D721Med (cell line): ENCODE data around the gene CHSY1.

Source experiments
- DNase-seq: peaks from one replicate; pipeline ENCODE4 v3.0.0; 2011; ENCODE audit warnings: low spot score; ENCODE audit not compliant: insufficient read length
- FAIRE-seq: peaks from 2 replicates; lab custom pipeline; 2011; peaks lifted over from hg19 to GRCh38; lab: Jason Lieb, UNC
- TF ChIP-seq, protein P1 (sequence below): IDR thresholded peaks from 2 replicates; pipeline ENCODE4 v1.5.1; 2012; ENCODE audit warnings: mild to moderate bottlenecking, control low read depth; ENCODE audit not compliant: insufficient read depth; ENCODE audit errors: missing control alignments

Gene CHSY1

GRCh38 chr15:101169495-101170071 lies 82.3 kb downstream of the CHSY1 start:
- TF ChIP-seq, protein P1, sequence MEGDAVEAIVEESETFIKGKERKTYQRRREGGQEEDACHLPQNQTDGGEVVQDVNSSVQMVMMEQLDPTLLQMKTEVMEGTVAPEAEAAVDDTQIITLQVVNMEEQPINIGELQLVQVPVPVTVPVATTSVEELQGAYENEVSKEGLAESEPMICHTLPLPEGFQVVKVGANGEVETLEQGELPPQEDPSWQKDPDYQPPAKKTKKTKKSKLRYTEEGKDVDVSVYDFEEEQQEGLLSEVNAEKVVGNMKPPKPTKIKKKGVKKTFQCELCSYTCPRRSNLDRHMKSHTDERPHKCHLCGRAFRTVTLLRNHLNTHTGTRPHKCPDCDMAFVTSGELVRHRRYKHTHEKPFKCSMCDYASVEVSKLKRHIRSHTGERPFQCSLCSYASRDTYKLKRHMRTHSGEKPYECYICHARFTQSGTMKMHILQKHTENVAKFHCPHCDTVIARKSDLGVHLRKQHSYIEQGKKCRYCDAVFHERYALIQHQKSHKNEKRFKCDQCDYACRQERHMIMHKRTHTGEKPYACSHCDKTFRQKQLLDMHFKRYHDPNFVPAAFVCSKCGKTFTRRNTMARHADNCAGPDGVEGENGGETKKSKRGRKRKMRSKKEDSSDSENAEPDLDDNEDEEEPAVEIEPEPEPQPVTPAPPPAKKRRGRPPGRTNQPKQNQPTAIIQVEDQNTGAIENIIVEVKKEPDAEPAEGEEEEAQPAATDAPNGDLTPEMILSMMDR = no peak
- FAIRE-seq = no peak
- DNase-seq = no peak

GRCh38 chr15:101168898-101169494 lies 82.9 kb downstream of the CHSY1 start:
- DNase-seq (no peak), FAIRE-seq (no peak)
- TF ChIP-seq, protein P1 = no peak

DNA sequence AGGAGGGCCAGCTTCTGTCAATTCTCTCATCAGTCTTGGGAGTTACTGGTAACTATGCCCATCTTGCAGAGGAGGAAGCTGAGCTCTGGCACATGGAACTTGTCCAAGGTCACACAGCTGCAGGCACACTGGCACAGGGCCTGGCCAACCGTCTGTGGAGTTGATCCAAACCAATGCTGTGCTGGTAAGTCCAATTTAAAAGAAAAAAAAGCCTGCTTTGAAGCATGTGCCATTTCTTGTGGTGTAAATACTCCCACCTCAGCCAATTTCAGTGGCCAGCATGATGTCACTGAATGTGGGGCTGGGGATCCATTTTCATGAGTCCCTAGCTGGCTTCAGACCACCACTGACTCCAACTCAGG lies 83.4 kb downstream of the CHSY1 start:
- DNase-seq (no peak), FAIRE-seq (no peak)
- TF ChIP-seq, protein P1 = no peak

DNA sequence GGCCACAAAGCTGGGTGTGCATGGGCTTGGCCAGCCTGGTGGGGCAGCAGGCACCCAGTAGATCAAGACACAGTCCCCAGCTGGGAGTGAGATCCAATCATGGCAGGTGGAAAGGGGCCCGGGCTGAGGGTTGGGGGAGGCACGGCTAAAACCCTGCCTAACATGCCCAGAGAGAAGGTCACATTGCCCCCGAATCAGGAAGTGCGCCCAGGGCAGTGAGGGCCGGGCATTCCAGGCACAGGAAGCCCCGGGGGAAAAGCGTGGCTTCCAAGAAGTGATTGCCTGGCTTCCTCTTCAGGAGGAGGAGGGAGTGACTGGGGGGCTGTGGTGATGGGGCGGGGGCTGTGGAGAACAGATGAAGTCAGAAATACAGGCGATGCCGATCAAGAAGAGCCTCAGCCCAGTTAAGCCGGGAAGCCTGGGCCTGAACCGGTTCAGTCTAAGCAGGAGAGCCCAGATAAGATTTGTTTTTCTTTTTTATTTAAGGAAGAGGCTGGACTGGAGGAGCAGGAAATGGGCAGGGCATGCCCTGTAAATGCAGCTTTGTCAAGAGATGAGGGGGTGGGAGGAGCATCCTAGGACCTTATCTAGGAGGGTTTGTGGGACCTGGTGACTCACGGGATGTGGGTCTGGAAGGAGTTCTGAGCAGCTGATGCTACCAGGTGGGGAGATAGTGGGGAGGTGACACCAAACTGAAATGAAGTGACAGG lies 83.9 kb downstream of the CHSY1 start:
- DNase-seq (no peak), FAIRE-seq (no peak)
- TF ChIP-seq, protein P1 = no peak

GRCh38 chr15:101167411-101167752 lies 84.5 kb downstream of the CHSY1 start:
- DNase-seq (no peak), FAIRE-seq (no peak)
- TF ChIP-seq, protein P1 = no peak

GRCh38 chr15:101165905-101166471 lies 85.9 kb downstream of the CHSY1 start:
- TF ChIP-seq, protein P1 = no peak
- DNase-seq (no peak), FAIRE-seq (no peak)
